SK-N-SH (cell line): ENCODE data around the gene ERC2. TPM values are rescaled to one million over a fixed set of nuclear protein-coding genes. Genes with fewer than 3 reads are reported as not detected.

ENCODE experiments used
- CTCF ChIA-PET: fragments of 300-600, 350-600 bp; formaldehyde crosslinking; extraction: SDS; loops from one replicate; lab custom pipeline; 2021; lab: Yijun Ruan, JAX
- POLR2A ChIA-PET: fragments of 350-600 bp; sonication (Branson Sonifier 250); formaldehyde crosslinking; extraction: SDS; loops from one replicate; lab custom pipeline; 2020; ENCODE audit warnings: antibody characterized with exemption, inconsistent platforms; lab: Yijun Ruan, JAX
- DNase-seq: peaks from one replicate; pipeline ENCODE4 v3.0.0; 2012
- H2AFZ ChIP-seq: fragments of 200-600 bp; sonication (generic); 2 replicates; pipeline ENCODE4 v1.8.1; 2016; ENCODE audit warnings: antibody characterized with exemption, mild to moderate bottlenecking, low read depth
- H3F3A ChIP-seq: fragments of 200-600 bp; sonication (generic); replicated peaks from 2 replicates; pipeline ENCODE3; 2016; ENCODE audit warnings: antibody characterized with exemption, mild to moderate bottlenecking; ENCODE audit not compliant: insufficient read depth
- H3K27ac ChIP-seq, 2 experiments: fragments of 200-500 bp in 1 of 2; fragments of 200-600 bp in 1 of 2; sonication (Bioruptor generic) in 1 of 2; sonication (generic), shearing (Covaris generic) in 1 of 2; 2 replicates each; pipeline versions ENCODE4 v1.5.1 to v1.6.1; 2014 to 2016; ENCODE audit warnings: low read depth in 2 of 2, inconsistent platforms in 1 of 2, low read length in 1 of 2, mild to moderate bottlenecking in 1 of 2, mixed read lengths in 1 of 2
- H3K27me3 ChIP-seq: fragments of 200-600 bp; sonication (generic), shearing (Covaris generic); 2 replicates; pipeline ENCODE4 v1.6.1; 2016; ENCODE audit warnings: mixed run types; ENCODE audit not compliant: insufficient read depth
- H3K36me3 ChIP-seq, 2 experiments: fragments of 200-500 bp in 1 of 2; fragments of 200-600 bp in 1 of 2; sonication (Bioruptor generic) in 1 of 2; sonication (generic) in 1 of 2; replicated peaks in 1 of 2; 2 replicates each; pipeline versions ENCODE3 to v1.5.1; 2014 to 2016; ENCODE audit warnings: low read length in 1 of 2, mild to moderate bottlenecking in 1 of 2; ENCODE audit not compliant: insufficient read depth in 2 of 2, control insufficient read depth in 1 of 2
- H3K4me1 ChIP-seq, 2 experiments: fragments of 200-500 bp in 1 of 2; fragments of 200-600 bp in 1 of 2; sonication (Bioruptor generic) in 1 of 2; sonication (generic), shearing (Covaris generic) in 1 of 2; 2 replicates each; pipeline versions ENCODE4 v1.5.1 to v1.6.1; 2014 to 2016; ENCODE audit warnings: low read depth in 1 of 2, low read length in 1 of 2, mixed run types in 1 of 2; ENCODE audit not compliant: insufficient read depth in 2 of 2, control insufficient read depth in 1 of 2
- H3K4me2 ChIP-seq: fragments of 200-600 bp; sonication (generic), shearing (Covaris generic); 2 replicates; pipeline ENCODE4 v1.6.1; 2017; ENCODE audit warnings: mixed run types
- H3K4me3 ChIP-seq, 2 experiments: fragments of 200-500 bp in 1 of 2; fragments of 200-600 bp in 1 of 2; sonication (Bioruptor generic) in 1 of 2; sonication (generic), shearing (Covaris generic) in 1 of 2; 2 replicates each; pipeline versions ENCODE4 v1.5.1 to v1.8.1; 2014 to 2016; ENCODE audit warnings: low read depth in 2 of 2, inconsistent platforms in 1 of 2, low read length in 1 of 2, mild to moderate bottlenecking in 1 of 2, mixed read lengths in 1 of 2, moderate library complexity in 1 of 2
- H3K79me2 ChIP-seq: fragments of 200-600 bp; sonication (generic); 2 replicates; pipeline ENCODE4 v1.8.1; 2017; ENCODE audit warnings: mild to moderate bottlenecking; ENCODE audit not compliant: insufficient read depth
- H3K9ac ChIP-seq: fragments of 200-600 bp; sonication (generic); 2 replicates; pipeline ENCODE4 v1.6.1; 2017; ENCODE audit warnings: mixed run types
- H3K9me2 ChIP-seq: fragments of 200-600 bp; sonication (generic); 2 replicates; pipeline ENCODE4 v1.6.1; 2017; ENCODE audit warnings: mixed run types
- H3K9me3 ChIP-seq: fragments of 200-600 bp; sonication (generic); 2 replicates; pipeline ENCODE4 v1.6.1; 2017; ENCODE audit warnings: mixed run types, mild to moderate bottlenecking, moderate library complexity
- H4K20me1 ChIP-seq: fragments of 200-600 bp; sonication (generic); 2 replicates; pipeline ENCODE4 v1.6.1; 2017; ENCODE audit warnings: mild to moderate bottlenecking, mixed run types; ENCODE audit not compliant: insufficient read depth
- FOXJ3 ChIP-seq: sonication (generic); formaldehyde crosslinking; IDR thresholded peaks from 2 replicates; pipeline ENCODE4 v1.5.1; 2020; ENCODE audit warnings: mild to moderate bottlenecking, missing genetic modification reagents
- NRF1 ChIP-seq: IDR thresholded peaks from 2 replicates; pipeline ENCODE4 v1.6.1; 2012; ENCODE audit warnings: low read depth, mild to moderate bottlenecking, low read length
- PBX3 ChIP-seq: IDR thresholded peaks from 2 replicates; pipeline ENCODE4; 2012
- RAD21 ChIP-seq: IDR thresholded peaks from 2 replicates; pipeline ENCODE4 v1.6.1; 2012; ENCODE audit warnings: mild to moderate bottlenecking, low read length
- RCOR1 ChIP-seq: fragments of 150-350 bp; IDR thresholded peaks from 2 replicates; pipeline ENCODE4 v1.6.1; 2017; ENCODE audit warnings: antibody characterized with exemption, low read length
- REST ChIP-seq: IDR thresholded peaks from 2 replicates; pipeline ENCODE4 v1.6.1; 2012; ENCODE audit warnings: mild to moderate bottlenecking, low read depth, low read length, moderate library complexity
- RFX5 ChIP-seq: IDR thresholded peaks from 2 replicates; pipeline ENCODE4 v1.6.1; 2012; ENCODE audit warnings: mild to moderate bottlenecking, improper control_type of control experiment, low read length
- YY1 ChIP-seq: IDR thresholded peaks from 2 replicates; pipeline ENCODE4 v1.4.0; 2012; ENCODE audit warnings: low read depth, mild to moderate bottlenecking
- WGBS: methylation state at CpG from one replicate; pipeline ENCODE4 v1.1.6; 2017; ENCODE audit warnings: low lambda C conversion rate; 5-methylcytosine and 5-hydroxymethylcytosine counted together
- polyA plus RNA-seq, 3 experiments: library from polyadenylated mRNA; depleted of rRNA; stranded (reverse); fragments of >200 nt; gene quantifications; 2 replicates each; pipeline ENCODE4 v1.2.3, GENCODE V29; 2012
- TF ChIP-seq, protein P1 (sequence below): fragments of 150-350 bp; IDR thresholded peaks from 2 replicates; pipeline ENCODE4 v1.6.1; 2017; ENCODE audit warnings: antibody characterized with exemption, low read length, low read depth, borderline replicate concordance
- TF ChIP-seq, protein P2 (sequence below): fragments of 150-350 bp; IDR thresholded peaks from 2 replicates; pipeline ENCODE4 v1.6.1; 2016; ENCODE audit warnings: mild to moderate bottlenecking, low read depth, low read length

ERC2 gene
- polyA plus RNA-seq, 1 of the 3 experiments (the other 2 are of a cell fraction), result 1.6 TPM

DNA sequence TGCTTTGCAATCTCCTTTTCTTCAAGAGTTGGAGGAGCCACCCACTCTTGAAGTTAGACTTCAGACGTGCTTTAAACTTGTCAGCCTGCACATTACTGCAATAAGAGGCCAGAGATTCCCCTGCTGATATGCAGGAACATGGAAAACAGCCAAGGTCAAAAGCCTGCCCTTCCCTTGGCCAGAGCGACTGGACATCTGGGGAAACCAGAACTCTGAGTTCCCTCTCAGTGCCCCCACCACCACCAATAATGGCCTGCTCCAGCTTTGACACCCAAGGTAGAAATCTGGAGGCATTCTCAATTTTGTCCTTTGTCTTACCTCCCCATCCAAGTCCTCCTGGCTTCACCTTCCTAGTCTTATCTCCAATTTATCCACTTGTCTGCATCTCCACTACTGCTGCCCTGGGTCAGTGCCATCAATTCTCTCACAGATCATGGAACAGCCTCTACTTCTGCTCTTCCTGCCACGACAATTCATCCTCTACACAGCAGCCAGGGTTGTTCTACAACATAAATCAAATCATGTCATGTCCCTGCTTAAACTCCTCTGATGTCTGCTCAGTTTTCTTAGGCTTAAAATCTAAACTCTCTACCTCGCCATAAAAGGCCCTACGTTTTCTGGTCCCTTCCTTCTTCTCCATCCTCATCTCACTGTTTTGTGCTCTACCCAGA, 789.6 kb downstream of the ERC2 start (continued):
- TF ChIP-seq REST, result no peak
- TF ChIP-seq, protein P1, sequence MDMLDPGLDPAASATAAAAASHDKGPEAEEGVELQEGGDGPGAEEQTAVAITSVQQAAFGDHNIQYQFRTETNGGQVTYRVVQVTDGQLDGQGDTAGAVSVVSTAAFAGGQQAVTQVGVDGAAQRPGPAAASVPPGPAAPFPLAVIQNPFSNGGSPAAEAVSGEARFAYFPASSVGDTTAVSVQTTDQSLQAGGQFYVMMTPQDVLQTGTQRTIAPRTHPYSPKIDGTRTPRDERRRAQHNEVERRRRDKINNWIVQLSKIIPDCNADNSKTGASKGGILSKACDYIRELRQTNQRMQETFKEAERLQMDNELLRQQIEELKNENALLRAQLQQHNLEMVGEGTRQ, result no peak
- TF ChIP-seq NRF1, result no peak
- TF ChIP-seq RCOR1, result no peak
- TF ChIP-seq PBX3, result no peak
- no peak for TF ChIP-seq RFX5

DNA sequence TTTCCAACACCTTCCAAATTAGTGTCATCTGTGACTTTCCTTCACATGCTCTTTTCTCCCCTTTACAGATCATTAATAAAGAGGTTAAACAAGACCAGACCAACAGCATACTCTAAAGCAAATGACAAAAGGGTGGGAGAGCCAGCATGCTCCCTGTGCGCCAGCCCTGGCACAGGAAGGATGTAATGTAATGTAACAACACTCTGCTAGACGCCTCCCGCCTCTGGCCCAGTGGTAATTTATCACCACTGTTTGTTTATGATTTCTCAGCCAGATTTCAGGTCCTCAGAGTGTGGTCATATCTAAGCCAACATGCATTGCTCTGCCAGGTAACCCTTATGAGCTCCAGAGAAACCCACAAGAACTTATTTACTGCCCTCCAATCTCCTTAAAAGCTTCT, 791.6 kb downstream of the ERC2 start:
- ChIA-PET CTCF (no interaction called here), POLR2A (no interaction called here)
- Histone ChIP-seq H4K20me1 (no peaks in the 10 kb centered on the region), H3K27me3 (no peaks in the 10 kb centered on the region), H3K79me2 (no peaks in the 10 kb centered on the region), H3K27ac (no peak overlapping the region), H3K36me3 (no peaks in the 10 kb centered on the region), H3K4me2 (no peak overlapping the region), H3K4me1 (peaks cover 0 to 12% of the 10 kb centered on the region in 2 experiments; a peak in 1 of 4 replicates), H3K4me3 (no peak overlapping the region), H3K9me2 (no peaks in the 10 kb centered on the region), H2AFZ (no peak overlapping the region), H3F3A (no peaks in the 10 kb centered on the region), H3K9me3 (no peaks in the 10 kb centered on the region), H3K9ac (no peak overlapping the region)
- WGBS, result 82% methylated on average over 3 of the region's 3 CpGs
- TF ChIP-seq FOXJ3 (CRISPR knock-in tag), result no peak
- TF ChIP-seq PBX3, result no peak
- TF ChIP-seq, protein P2, sequence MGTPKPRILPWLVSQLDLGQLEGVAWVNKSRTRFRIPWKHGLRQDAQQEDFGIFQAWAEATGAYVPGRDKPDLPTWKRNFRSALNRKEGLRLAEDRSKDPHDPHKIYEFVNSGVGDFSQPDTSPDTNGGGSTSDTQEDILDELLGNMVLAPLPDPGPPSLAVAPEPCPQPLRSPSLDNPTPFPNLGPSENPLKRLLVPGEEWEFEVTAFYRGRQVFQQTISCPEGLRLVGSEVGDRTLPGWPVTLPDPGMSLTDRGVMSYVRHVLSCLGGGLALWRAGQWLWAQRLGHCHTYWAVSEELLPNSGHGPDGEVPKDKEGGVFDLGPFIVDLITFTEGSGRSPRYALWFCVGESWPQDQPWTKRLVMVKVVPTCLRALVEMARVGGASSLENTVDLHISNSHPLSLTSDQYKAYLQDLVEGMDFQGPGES, result no peak
- no peak for TF ChIP-seq RAD21
- TF ChIP-seq YY1, result no peak
- TF ChIP-seq REST, result no peak
- DNase-seq, result no peak
